Measurements from ENCODE around the gene GRAP.

GRAP gene

GRCh38 chr17:18987862-18988545, 58.8 kb downstream of the GRAP start:
- no peak for DNase-seq (ENCODE audit: insufficient read length, low spot score)
- no peak for FAIRE-seq

- DNase-seq (ENCODE audit: insufficient read length, low spot score) = no peak
- no peak for FAIRE-seq
These were observed 59.5 kb downstream of the GRAP start for GRCh38 chr17:18987230-18987610.

- FAIRE-seq (no peak), DNase-seq (ENCODE audit: insufficient read length, low spot score) (no peak)
These were observed 60.1 kb downstream of the GRAP start for GRCh38 chr17:18986541-18987229.

- DNase-seq (ENCODE audit: insufficient read length, low spot score) (no peak), FAIRE-seq (no peak)
These were observed 61.3 kb downstream of the GRAP start for GRCh38 chr17:18985475-18985874.

- DNase-seq (ENCODE audit: insufficient read length, low spot score) = no peak
- FAIRE-seq = no peak
These were observed 62.3 kb downstream of the GRAP start for GRCh38 chr17:18984273-18985114.

GRCh38 chr17:18981642-18982424, 64.9 kb downstream of the GRAP start:
- FAIRE-seq (no peak), DNase-seq (ENCODE audit: insufficient read length, low spot score) (no peak)

- no peak for FAIRE-seq
- no peak for DNase-seq (ENCODE audit: insufficient read length, low spot score)
These were observed 65.5 kb downstream of the GRAP start for GRCh38 chr17:18981335-18981641.

- DNase-seq (ENCODE audit: insufficient read length, low spot score) (no peak), FAIRE-seq (no peak)
These were observed 65.9 kb downstream of the GRAP start for GRCh38 chr17:18980682-18981334.

- no peak for FAIRE-seq
- DNase-seq (ENCODE audit: insufficient read length, low spot score) = no peak
These were observed 68.1 kb downstream of the GRAP start for GRCh38 chr17:18978655-18979054.

- DNase-seq (ENCODE audit: insufficient read length, low spot score) (no peak), FAIRE-seq (no peak)
These were observed 68.7 kb downstream of the GRAP start for GRCh38 chr17:18978050-18978449.

GRCh38 chr17:18977646-18978045, 69.1 kb downstream of the GRAP start:
- FAIRE-seq = no peak
- no peak for DNase-seq (ENCODE audit: insufficient read length, low spot score)

GRCh38 chr17:18977021-18977420, 69.7 kb downstream of the GRAP start:
- FAIRE-seq (no peak), DNase-seq (ENCODE audit: insufficient read length, low spot score) (no peak)

GRCh38 chr17:18976201-18976600, 70.6 kb downstream of the GRAP start:
- no peak for FAIRE-seq
- DNase-seq (ENCODE audit: insufficient read length, low spot score) = no peak

GRCh38 chr17:18975597-18975996, 71.2 kb downstream of the GRAP start:
- DNase-seq (ENCODE audit: insufficient read length, low spot score) = no peak
- no peak for FAIRE-seq

GRCh38 chr17:18974407-18975149, 72.2 kb downstream of the GRAP start:
- no peak for DNase-seq (ENCODE audit: insufficient read length, low spot score)
- no peak for FAIRE-seq

GRCh38 chr17:18971801-18972200, 75.0 kb downstream of the GRAP start:
- no peak for DNase-seq (ENCODE audit: insufficient read length, low spot score)
- FAIRE-seq = no peak
